Naive thymus-derived CD8-positive, alpha-beta T cell (primary cell): ENCODE measurements around the gene GNAT2. TPM values are rescaled to one million over a fixed set of nuclear protein-coding genes. Genes with fewer than 3 reads are reported as not detected.

Experiments used
- ATAC-seq, 2 donors: fragments of 150-1000 bp; cut with Tn5 transposase in 1 of 2; sonication (Bioruptor Pico), chemical (Tn5 transposase) in 1 of 2; 1 replicate in 1 of 2; 2 replicates in 1 of 2; pipeline ENCODE4 v1.10.0; 2021; ENCODE audit warnings: mild to moderate bottlenecking in 2 of 2, moderate library complexity in 2 of 2
- POLR2A ChIA-PET: fragments of 350-600 bp; sonication (Branson Sonifier 250); formaldehyde crosslinking; loops from one replicate; lab custom pipeline; 2021; ENCODE audit warnings: antibody characterized with exemption; lab: Charles Lee
- DNase-seq, 10 donors: peaks; one replicate each; pipeline versions ENCODE4 v3.0.0 to v3.0.0-alpha.2; 2020 to 2022
- H3K27ac Mint-ChIP-seq, 10 donors: one replicate each; pipeline ENCODE4 v1.8.0; 2020 to 2022; ENCODE audit warnings: mild to moderate bottlenecking in 10 of 10, mixed read lengths in 10 of 10, moderate library complexity in 4 of 10, inconsistent platforms in 1 of 10
- H3K27me3 Mint-ChIP-seq, 5 donors: one replicate each; pipeline ENCODE4 v1.8.0; 2021 to 2022; ENCODE audit warnings: mixed read lengths in 5 of 5
- H3K36me3 Mint-ChIP-seq, 3 donors: one replicate each; pipeline ENCODE4 v1.8.0; 2020 to 2022; ENCODE audit warnings: mixed read lengths in 3 of 3, mild to moderate bottlenecking in 2 of 3, inconsistent platforms in 1 of 3
- H3K4me1 Mint-ChIP-seq, 4 donors: one replicate each; pipeline ENCODE4 v1.8.0; 2021 to 2022; ENCODE audit warnings: mixed read lengths in 4 of 4
- H3K4me3 Mint-ChIP-seq, 10 donors: one replicate each; pipeline ENCODE4 v1.8.0; 2020 to 2022; ENCODE audit warnings: mild to moderate bottlenecking in 10 of 10, mixed read lengths in 10 of 10, moderate library complexity in 6 of 10, inconsistent platforms in 1 of 10
- H3K9me3 Mint-ChIP-seq, 9 donors: one replicate each; pipeline ENCODE4 v1.8.0; 2020 to 2022; ENCODE audit warnings: mixed read lengths in 9 of 9, mild to moderate bottlenecking in 3 of 9, inconsistent platforms in 1 of 9, moderate library complexity in 1 of 9
- polyA plus RNA-seq, 3 donors: library from polyadenylated mRNA; unstranded; fragments of 300-500 nt; fragmentation: Illumina TruSeq; gene quantifications; one replicate each; pipeline ENCODE4 v1.2.3, GENCODE V29; 2021
- total RNA-seq, 8 experiments: library from RNA in 2 of 8; stranded (reverse) in 2 of 8; gene quantifications; one replicate each; pipeline ENCODE4 v1.2.3 and lab custom pipeline; 2021 to 2026

The GNAT2 gene
- total and polyA plus RNA-seq, 5 experiments from 2014 or later: not detected

GRCh38 chr1:109640285-109640865 lies 21.0 kb upstream of the GNAT2 start:
- no peaks in the 10 kb centered on the region for H3K9me3 Mint-ChIP-seq
- H3K4me3 Mint-ChIP-seq: no peak overlapping the region
- peak; percentile 69 to 92 (median 84) for DNase-seq
- no peaks in the 10 kb centered on the region for H3K36me3 Mint-ChIP-seq
- H3K4me1 Mint-ChIP-seq: peaks cover 4 to 19% (median 8%) of the 10 kb centered on the region in 4 donors
- POLR2A ChIA-PET: interaction anchor here (0.7 to 1.6 kb wide), 10 partner anchors 10 to 344 kb away, joined by 3 to 5 read pairs (median 4); partner anchors contain the start of genes AHCYL1, GNAI3 and GSTM4
- H3K27me3 Mint-ChIP-seq: peaks cover 0 to 7% (median 0%) of the 10 kb centered on the region in 5 donors
- H3K27ac Mint-ChIP-seq: peak overlapping the region in 5 of 10 donors; percentile 28 to 71 (median 34)
- peak; percentile 72 to 77 for ATAC-seq

- Mint-ChIP-seq H3K27ac (peak overlapping the region in 3 of 10 donors; percentile 33 to 71 (median 71)), H3K4me3 (no peak overlapping the region), H3K4me1 (peaks cover 4 to 24% (median 12%) of the 10 kb centered on the region in 4 donors), H3K36me3 (no peaks in the 10 kb centered on the region), H3K9me3 (no peaks in the 10 kb centered on the region), H3K27me3 (peaks cover 0 to 7% (median 0%) of the 10 kb centered on the region in 5 donors)
- POLR2A ChIA-PET: interaction anchor here (0.8 to 1.4 kb wide), 6 partner anchors 9 to 345 kb away, joined by 3 to 5 read pairs (median 4); partner anchors contain the start of genes AHCYL1 and GNAI3
- DNase-seq (no peak), ATAC-seq (no peak)
These were observed 20.4 kb upstream of the GNAT2 start for GRCh38 chr1:109639841-109640184.

- ATAC-seq (no peak), DNase-seq (no peak)
- POLR2A ChIA-PET: interaction anchor here (0.9 to 1.4 kb wide), 4 partner anchors 14 to 344 kb away, joined by 3 to 5 read pairs (median 4); partner anchors contain the start of gene GNAI3
- H3K4me3 Mint-ChIP-seq: no peak overlapping the region
- H3K9me3 Mint-ChIP-seq: no peaks in the 10 kb centered on the region
- no peaks in the 10 kb centered on the region for H3K36me3 Mint-ChIP-seq
- peaks cover 9 to 29% (median 18%) of the 10 kb centered on the region in 4 donors for H3K4me1 Mint-ChIP-seq
- H3K27me3 Mint-ChIP-seq: peaks cover 0 to 5% (median 0%) of the 10 kb centered on the region in 5 donors
- no peak overlapping the region for H3K27ac Mint-ChIP-seq
These were observed 19.8 kb upstream of the GNAT2 start for GRCh38 chr1:109639063-109639840.

GRCh38 chr1:109637446-109637845 lies 18.0 kb upstream of the GNAT2 start:
- ATAC-seq: no peak
- Mint-ChIP-seq H3K4me3 (no peak overlapping the region), H3K36me3 (peaks cover 0 to 6% (median 0%) of the 10 kb centered on the region in 3 donors), H3K4me1 (peaks cover 9 to 25% (median 16%) of the 10 kb centered on the region in 4 donors), H3K27ac (no peak overlapping the region), H3K9me3 (no peaks in the 10 kb centered on the region), H3K27me3 (peaks cover 0 to 5% (median 0%) of the 10 kb centered on the region in 5 donors)
- POLR2A ChIA-PET: interaction anchor here (0.7 kb wide), 1 partner anchor 89 kb away, joined by 3 read pairs; the partner anchor contains the start of gene GNAI3
- DNase-seq: no peak

- POLR2A ChIA-PET: interaction anchor here (0.6 to 0.7 kb wide), 2 partner anchors 22 to 88 kb away, joined by 3 read pairs; partner anchors contain the start of gene GNAI3
- H3K36me3 Mint-ChIP-seq: peaks cover 0 to 13% (median 0%) of the 10 kb centered on the region in 3 donors
- peak overlapping the region in 3 of 10 donors; percentile 25 to 52 (median 41) for H3K27ac Mint-ChIP-seq
- H3K9me3 Mint-ChIP-seq: no peaks in the 10 kb centered on the region
- peaks cover 0 to 5% (median 0%) of the 10 kb centered on the region in 5 donors for H3K27me3 Mint-ChIP-seq
- H3K4me3 Mint-ChIP-seq: no peak overlapping the region
- ATAC-seq: no peak
- no peak for DNase-seq
- peaks cover 9 to 25% (median 16%) of the 10 kb centered on the region in 4 donors for H3K4me1 Mint-ChIP-seq
These were observed 17.0 kb upstream of the GNAT2 start for GRCh38 chr1:109636201-109636952.

GRCh38 chr1:109635862-109636200 lies 16.4 kb upstream of the GNAT2 start:
- no peaks in the 10 kb centered on the region for H3K9me3 Mint-ChIP-seq
- peaks cover 9 to 25% (median 16%) of the 10 kb centered on the region in 4 donors for H3K4me1 Mint-ChIP-seq
- H3K27me3 Mint-ChIP-seq: peaks cover 0 to 5% (median 0%) of the 10 kb centered on the region in 5 donors
- ATAC-seq (no peak), DNase-seq (no peak)
- no peak overlapping the region for H3K4me3 Mint-ChIP-seq
- POLR2A ChIA-PET: no interaction called here
- H3K36me3 Mint-ChIP-seq: peaks cover 0 to 19% (median 0%) of the 10 kb centered on the region in 3 donors
- peak overlapping the region in 1 of 10 donors; percentile 25 for H3K27ac Mint-ChIP-seq

- H3K36me3 Mint-ChIP-seq: peaks cover 0 to 20% (median 0%) of the 10 kb centered on the region in 3 donors
- H3K4me1 Mint-ChIP-seq: peaks cover 7 to 19% (median 13%) of the 10 kb centered on the region in 4 donors
- peaks cover 0 to 4% (median 0%) of the 10 kb centered on the region in 5 donors for H3K27me3 Mint-ChIP-seq
- peak overlapping the region in 9 of 10 donors; percentile 3 to 75 (median 37) for H3K27ac Mint-ChIP-seq
- no peaks in the 10 kb centered on the region for H3K9me3 Mint-ChIP-seq
- DNase-seq: no peak
- peak overlapping the region in 5 of 10 donors; percentile 1 to 41 (median 20) for H3K4me3 Mint-ChIP-seq
- POLR2A ChIA-PET: no interaction called here
- ATAC-seq: peak; percentile 68 to 77
These were observed 15.6 kb upstream of the GNAT2 start for GRCh38 chr1:109634771-109635750.

- POLR2A ChIA-PET: no interaction called here
- Mint-ChIP-seq H3K4me1 (peaks cover 6 to 16% (median 13%) of the 10 kb centered on the region in 4 donors), H3K36me3 (peaks cover 0 to 28% (median 0%) of the 10 kb centered on the region in 3 donors), H3K9me3 (no peaks in the 10 kb centered on the region), H3K27ac (peak overlapping the region in 7 of 10 donors; percentile 20 to 68 (median 45)), H3K27me3 (peaks cover 0 to 2% (median 0%) of the 10 kb centered on the region in 5 donors), H3K4me3 (peak overlapping the region in 1 of 10 donors; percentile 15)
- DNase-seq (no peak), ATAC-seq (no peak)
These were observed 14.9 kb upstream of the GNAT2 start for GRCh38 chr1:109634292-109634691.

GRCh38 chr1:109632671-109633346 lies 13.4 kb upstream of the GNAT2 start:
- Mint-ChIP-seq H3K4me1 (peaks cover 6 to 16% (median 13%) of the 10 kb centered on the region in 4 donors), H3K27me3 (no peaks in the 10 kb centered on the region), H3K9me3 (no peaks in the 10 kb centered on the region), H3K27ac (peak overlapping the region in 1 of 10 donors; percentile 31), H3K4me3 (no peak overlapping the region), H3K36me3 (peaks cover 0 to 41% (median 2%) of the 10 kb centered on the region in 3 donors)
- ATAC-seq (no peak), DNase-seq (no peak)
- POLR2A ChIA-PET: interaction anchor here (0.6 kb wide), 1 partner anchor 239 kb away, joined by 3 read pairs; no protein-coding TSS in a partner anchor

- POLR2A ChIA-PET: interaction anchor here (0.5 to 2.3 kb wide), 3 partner anchors 84 to 1666 kb away, joined by 3 to 12 read pairs (median 5); partner anchors contain the start of gene GNAI3
- H3K36me3 Mint-ChIP-seq: peaks cover 0 to 47% (median 6%) of the 10 kb centered on the region in 3 donors
- DNase-seq: no peak
These were observed 12.4 kb upstream of the GNAT2 start for GRCh38 chr1:109631513-109632505.

More at GRCh38 chr1:109631513-109632505, 12.4 kb upstream of the GNAT2 start:
- peaks cover 6 to 19% (median 13%) of the 10 kb centered on the region in 4 donors for H3K4me1 Mint-ChIP-seq
- H3K9me3 Mint-ChIP-seq: no peaks in the 10 kb centered on the region
- no peak for ATAC-seq
- H3K27me3 Mint-ChIP-seq: no peaks in the 10 kb centered on the region
- peak overlapping the region in 7 of 10 donors; percentile 18 to 84 (median 48) for H3K27ac Mint-ChIP-seq
- no peak overlapping the region for H3K4me3 Mint-ChIP-seq
